ENCODE results near the gene BRSK2. TPM values are rescaled to one million over a fixed set of nuclear protein-coding genes. Genes with fewer than 3 reads are reported as not detected.
A peak's percentile ranks its signal among the peaks of the same experiment; 100 is the strongest.

BRSK2 gene
- total and polyA plus RNA-seq, 4 donors: 0.55 to 1.0 (median 0.62) TPM

DNA sequence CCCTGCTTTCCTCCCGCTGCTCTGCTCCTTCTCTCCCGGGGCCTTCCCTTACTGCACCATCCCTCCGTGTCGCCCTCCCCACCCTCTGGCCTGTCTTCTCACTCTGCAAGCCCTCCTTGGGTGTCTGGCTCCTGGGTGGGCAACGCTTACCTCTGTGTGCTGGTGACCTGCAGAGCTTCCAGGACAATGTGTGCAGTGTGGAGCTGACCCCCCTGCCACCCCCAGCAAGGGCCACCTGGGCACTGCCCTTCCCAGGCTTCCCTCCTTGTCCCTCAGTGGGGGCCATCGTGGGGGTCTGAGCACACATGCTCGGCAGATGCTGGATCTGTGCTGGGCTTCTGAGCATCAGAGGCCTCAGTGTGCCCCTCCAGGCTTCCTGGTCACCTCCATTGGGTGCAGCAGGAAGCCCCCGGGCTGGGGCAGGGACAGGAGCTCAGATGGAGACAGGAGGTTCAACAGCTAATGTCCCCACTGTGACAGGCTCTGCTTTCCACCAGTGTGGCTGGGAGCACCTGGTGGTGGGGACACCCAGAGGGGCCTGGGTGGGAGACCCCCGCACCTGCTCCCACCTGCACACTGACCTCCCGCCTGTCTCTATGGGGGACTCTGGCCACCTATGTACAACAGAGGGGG, 7.8 kb upstream of the BRSK2 start:
- H3K4me3 ChIP-seq (ENCODE audit: low read length in 2 of 2): no peak overlapping the region
- no peaks in the 10 kb centered on the region for H3K36me3 ChIP-seq (ENCODE audit: control insufficient read depth in 1 of 2, insufficient read depth in 2 of 2, low read length in 1 of 2)
- no peaks in the 10 kb centered on the region for H3K9me3 ChIP-seq (ENCODE audit: control insufficient read depth, low read length)
- H3K27ac ChIP-seq (ENCODE audit: low read depth in 1 of 2, low read length in 2 of 2): no peak overlapping the region
- intact Hi-C loops (cut with DNase I): loop anchor here (2.0 to 10.0 kb wide), 3 partner anchors 43 to 177 kb away; no protein-coding TSS in a partner anchor
- H3K4me1 ChIP-seq (ENCODE audit: control insufficient read depth in 1 of 2, insufficient read depth in 2 of 2, low read length in 2 of 2): no peaks in the 10 kb centered on the region
- ATAC-seq (ENCODE audit: low FRiP score): no peak
- 71 to 73% methylated on average over 10 of the region's 10 CpGs for WGBS, 2 donors
- H3K27me3 ChIP-seq (ENCODE audit: control insufficient read depth in 1 of 2, insufficient read depth in 2 of 2, low read length in 1 of 2): no peaks in the 10 kb centered on the region
- peak in 1 of 2 donors; percentile 37 for DNase-seq

DNA sequence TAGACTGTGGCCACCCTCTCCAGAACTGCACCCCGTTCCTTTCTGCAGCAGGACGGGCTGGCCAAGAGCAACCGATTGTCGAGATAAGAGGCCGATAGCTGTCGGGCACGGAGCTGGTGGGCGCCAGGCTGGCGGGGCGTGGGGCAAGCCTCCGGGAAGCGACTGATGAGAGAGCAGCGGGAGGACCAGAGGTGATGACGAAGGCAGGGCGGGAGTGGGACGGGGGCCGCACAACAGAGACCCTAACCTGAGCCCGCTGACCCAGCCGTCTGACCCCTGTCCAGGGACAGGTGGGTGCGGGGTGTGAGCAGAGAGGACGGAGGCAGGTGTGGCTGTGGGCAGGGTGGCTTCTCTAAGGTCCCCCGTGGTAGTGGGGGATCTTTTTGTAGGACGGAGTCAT, 7.3 kb upstream of the BRSK2 start:
- no peaks in the 10 kb centered on the region for H3K9me3 ChIP-seq (ENCODE audit: control insufficient read depth, low read length)
- DNase-seq: peak; percentile 52 to 72
- no peak for ATAC-seq (ENCODE audit: low FRiP score)
- no peak overlapping the region for H3K27ac ChIP-seq (ENCODE audit: low read depth in 1 of 2, low read length in 2 of 2)
- intact Hi-C loops (cut with DNase I): loop anchor here (2.0 to 10.0 kb wide), 3 partner anchors 44 to 178 kb away; no protein-coding TSS in a partner anchor
- no peaks in the 10 kb centered on the region for H3K4me1 ChIP-seq (ENCODE audit: control insufficient read depth in 1 of 2, insufficient read depth in 2 of 2, low read length in 2 of 2)
- WGBS, 2 donors: 21 to 26% methylated on average over 23 of the region's 23 CpGs
- no peak overlapping the region for H3K4me3 ChIP-seq (ENCODE audit: low read length in 2 of 2)
- H3K36me3 ChIP-seq (ENCODE audit: control insufficient read depth in 1 of 2, insufficient read depth in 2 of 2, low read length in 1 of 2): no peaks in the 10 kb centered on the region
- H3K27me3 ChIP-seq (ENCODE audit: control insufficient read depth in 1 of 2, insufficient read depth in 2 of 2, low read length in 1 of 2): no peaks in the 10 kb centered on the region

- DNase-seq (peak; percentile 91 to 94), ATAC-seq (ENCODE audit: low FRiP score) (peak; percentile 90)
- no peaks in the 10 kb centered on the region for H3K4me1 ChIP-seq (ENCODE audit: control insufficient read depth in 1 of 2, insufficient read depth in 2 of 2, low read length in 2 of 2)
- intact Hi-C loops (cut with DNase I): loop anchor here (2.0 to 10.0 kb wide), 3 partner anchors 44 to 178 kb away; no protein-coding TSS in a partner anchor
- H3K27me3 ChIP-seq (ENCODE audit: control insufficient read depth in 1 of 2, insufficient read depth in 2 of 2, low read length in 1 of 2): no peaks in the 10 kb centered on the region
- H3K36me3 ChIP-seq (ENCODE audit: control insufficient read depth in 1 of 2, insufficient read depth in 2 of 2, low read length in 1 of 2): no peaks in the 10 kb centered on the region
- H3K9me3 ChIP-seq (ENCODE audit: control insufficient read depth, low read length): no peaks in the 10 kb centered on the region
- H3K27ac ChIP-seq (ENCODE audit: low read depth in 1 of 2, low read length in 2 of 2): peak overlapping the region in 1 of 2 donors; percentile 7
- H3K4me3 ChIP-seq (ENCODE audit: low read length in 2 of 2): peak overlapping the region in 1 of 2 donors; percentile 17
- 1% methylated on average over 38 to 56 of the region's 56 CpGs for WGBS, 2 donors
Measured at GRCh38 chr11:1382831-1383607, 6.7 kb upstream of the BRSK2 start.

- intact Hi-C loops (cut with DNase I): loop anchor here (10.0 kb wide), 2 partner anchors 130 to 180 kb away; no protein-coding TSS in a partner anchor
- Histone ChIP-seq H3K9me3 (ENCODE audit: control insufficient read depth, low read length) (no peaks in the 10 kb centered on the region), H3K27me3 (ENCODE audit: control insufficient read depth in 1 of 2, insufficient read depth in 2 of 2, low read length in 1 of 2) (no peaks in the 10 kb centered on the region), H3K36me3 (ENCODE audit: control insufficient read depth in 1 of 2, insufficient read depth in 2 of 2, low read length in 1 of 2) (no peaks in the 10 kb centered on the region), H3K4me1 (ENCODE audit: control insufficient read depth in 1 of 2, insufficient read depth in 2 of 2, low read length in 2 of 2) (no peaks in the 10 kb centered on the region), H3K27ac (ENCODE audit: low read depth in 1 of 2, low read length in 2 of 2) (no peak overlapping the region), H3K4me3 (ENCODE audit: low read length in 2 of 2) (no peak overlapping the region)
- ATAC-seq (ENCODE audit: low FRiP score): no peak
- 81 to 83% methylated on average over 21 of the region's 21 CpGs for WGBS, 2 donors
- no peak for DNase-seq
Measured at GRCh38 chr11:1384199-1384970, 5.3 kb upstream of the BRSK2 start.

- peak in 1 of 2 donors; percentile 38 for DNase-seq
- H3K27me3 ChIP-seq (ENCODE audit: control insufficient read depth in 1 of 2, insufficient read depth in 2 of 2, low read length in 1 of 2): no peaks in the 10 kb centered on the region
- 96 to 97% methylated on average over 10 of the region's 10 CpGs for WGBS, 2 donors
- no peak for ATAC-seq (ENCODE audit: low FRiP score)
- no peak overlapping the region for H3K4me3 ChIP-seq (ENCODE audit: low read length in 2 of 2)
- intact Hi-C loops (cut with DNase I): loop anchor here (10.0 kb wide), 2 partner anchors 127 to 183 kb away; no protein-coding TSS in a partner anchor
- no peak overlapping the region for H3K27ac ChIP-seq (ENCODE audit: low read depth in 1 of 2, low read length in 2 of 2)
- H3K4me1 ChIP-seq (ENCODE audit: control insufficient read depth in 1 of 2, insufficient read depth in 2 of 2, low read length in 2 of 2): no peaks in the 10 kb centered on the region
- H3K9me3 ChIP-seq (ENCODE audit: control insufficient read depth, low read length): no peaks in the 10 kb centered on the region
- no peaks in the 10 kb centered on the region for H3K36me3 ChIP-seq (ENCODE audit: control insufficient read depth in 1 of 2, insufficient read depth in 2 of 2, low read length in 1 of 2)
Measured at GRCh38 chr11:1387521-1387920, 2.2 kb upstream of the BRSK2 start.

DNA sequence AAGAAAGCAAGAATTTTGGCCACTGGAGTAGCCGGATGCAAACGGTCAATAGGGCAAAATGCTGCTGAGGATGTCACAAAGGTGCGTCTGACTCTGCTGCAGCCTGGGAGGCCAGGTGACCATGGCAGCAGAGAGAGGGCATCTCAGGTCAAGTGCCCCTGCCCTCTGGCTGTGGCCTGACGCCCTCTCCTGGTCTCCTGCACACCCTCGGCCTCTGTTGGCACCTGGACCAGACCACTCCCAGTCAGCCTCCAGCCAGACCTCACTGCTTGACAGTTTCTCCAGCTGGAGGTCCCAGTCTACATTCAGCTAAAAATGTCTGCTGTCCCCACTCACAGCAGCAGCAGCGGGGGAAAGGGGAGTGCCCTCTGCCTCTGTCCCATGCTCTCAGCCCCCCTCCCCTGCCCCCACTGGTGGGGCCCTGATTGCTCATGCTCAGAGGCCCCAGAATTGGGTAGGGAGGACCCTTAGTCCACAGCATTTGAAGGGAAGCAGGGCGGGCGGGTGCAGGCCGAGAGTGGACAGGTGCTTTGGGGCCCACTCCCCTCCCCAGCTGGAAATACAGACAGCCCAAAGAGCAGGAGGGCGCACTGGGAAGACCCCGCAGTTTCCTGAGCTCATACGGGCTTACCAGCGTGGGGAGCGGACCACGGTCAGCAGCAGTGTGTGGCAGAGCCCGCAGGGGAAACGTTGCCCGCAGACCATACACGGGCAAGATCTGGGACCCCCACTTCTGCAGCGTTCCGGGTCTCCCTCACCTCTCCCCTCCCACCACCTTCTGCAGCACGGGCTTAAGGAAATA, 1.6 kb upstream of the BRSK2 start:
- H3K4me1 ChIP-seq (ENCODE audit: control insufficient read depth in 1 of 2, insufficient read depth in 2 of 2, low read length in 2 of 2): no peaks in the 10 kb centered on the region

GRCh38 chr11:1388763-1389102, 1.0 kb upstream of the BRSK2 start:
- Histone ChIP-seq H3K36me3 (ENCODE audit: control insufficient read depth in 1 of 2, insufficient read depth in 2 of 2, low read length in 1 of 2) (no peaks in the 10 kb centered on the region), H3K27ac (ENCODE audit: low read depth in 1 of 2, low read length in 2 of 2) (no peak overlapping the region), H3K4me3 (ENCODE audit: low read length in 2 of 2) (no peak overlapping the region), H3K27me3 (ENCODE audit: control insufficient read depth in 1 of 2, insufficient read depth in 2 of 2, low read length in 1 of 2) (no peaks in the 10 kb centered on the region), H3K9me3 (ENCODE audit: control insufficient read depth, low read length) (no peaks in the 10 kb centered on the region), H3K4me1 (ENCODE audit: control insufficient read depth in 1 of 2, insufficient read depth in 2 of 2, low read length in 2 of 2) (no peaks in the 10 kb centered on the region)
- ATAC-seq (ENCODE audit: low FRiP score) (no peak), DNase-seq (no peak)
- WGBS, 2 donors: 26 to 33% methylated on average over 18 to 22 of the region's 22 CpGs
- intact Hi-C loops (cut with DNase I): loop anchor here (10.0 kb wide), 2 partner anchors 126 to 184 kb away; no protein-coding TSS in a partner anchor

More for the DNA sequence above, 1.6 kb upstream of the BRSK2 start:
- no peaks in the 10 kb centered on the region for H3K27me3 ChIP-seq (ENCODE audit: control insufficient read depth in 1 of 2, insufficient read depth in 2 of 2, low read length in 1 of 2)
- no peaks in the 10 kb centered on the region for H3K36me3 ChIP-seq (ENCODE audit: control insufficient read depth in 1 of 2, insufficient read depth in 2 of 2, low read length in 1 of 2)
- WGBS, 2 donors: 80 to 81% methylated on average over 22 of the region's 22 CpGs
- no peak overlapping the region for H3K27ac ChIP-seq (ENCODE audit: low read depth in 1 of 2, low read length in 2 of 2)
- intact Hi-C loops (cut with DNase I): loop anchor here (10.0 kb wide), 2 partner anchors 127 to 183 kb away; no protein-coding TSS in a partner anchor
- no peak overlapping the region for H3K4me3 ChIP-seq (ENCODE audit: low read length in 2 of 2)
- no peaks in the 10 kb centered on the region for H3K9me3 ChIP-seq (ENCODE audit: control insufficient read depth, low read length)
- ATAC-seq (ENCODE audit: low FRiP score) (no peak), DNase-seq (peak in 1 of 2 donors; percentile 36)

Measured in aorta (tissue), 5 donors.